K562 (cell line): Measurements from ENCODE around the gene DPEP2. TPM values are rescaled to one million over a fixed set of nuclear protein-coding genes. Genes with fewer than 3 reads are reported as not detected.

Source experiments
- ATAC-seq: fragments of 200-7000 bp; cut with Tn5 transposase; 3 replicates; pipeline ENCODE4 v1.9.1; 2020; ENCODE audit warnings: moderate library complexity
- BruUV-seq: library from RNA; stranded (reverse); fragments of 400-500 nt; replicated peaks from 2 replicates; lab custom pipeline; 2021; lab: Mats Ljungman, UMichigan
- CTCF ChIA-PET: fragments of 300-600 bp; formaldehyde crosslinking; extraction: SDS; loops from one replicate; lab custom pipeline; 2021; ENCODE audit warnings: low intra/inter-chr PET ratio; lab: Yijun Ruan, JAX
- POLR2A ChIA-PET: fragments of 300-600, 350-650 bp; sonication (Branson Sonifier 250); formaldehyde crosslinking; extraction: SDS; loops from one replicate; lab custom pipeline; 2021; ENCODE audit warnings: antibody characterized with exemption, inconsistent platforms; lab: Yijun Ruan, JAX
- DNase-seq, 4 experiments: peaks; one replicate each; pipeline versions ENCODE4 v3.0.0 to v3.0.0-alpha.2; 2011 to 2018; ENCODE audit warnings: low spot score in 3 of 4, mixed read lengths in 3 of 4; ENCODE audit errors: extremely low read depth in 1 of 4
- FAIRE-seq: peaks from 2 replicates; lab custom pipeline; 2011; peaks lifted over from hg19 to GRCh38; lab: Jason Lieb, UNC
- H2AFZ ChIP-seq: 2 replicates; pipeline ENCODE4 v1.6.0; 2011; ENCODE audit warnings: low read depth, low read length, control low read depth, inconsistent platforms
- H3K27ac ChIP-seq: fragments of 200-600 bp; 3 replicates; pipeline ENCODE4 v1.8.0; 2011; ENCODE audit warnings: low read depth, mild to moderate bottlenecking, control low read depth, inconsistent platforms, low read length, moderate library complexity, mixed read lengths; ENCODE audit errors: extremely low read depth
- H3K27me3 ChIP-seq, 2 experiments: fragments of 300-600 bp in 1 of 2; 2 replicates in 1 of 2; 3 replicates in 1 of 2; pipeline versions ENCODE4 v1.6.0 to v1.8.0; 2011; ENCODE audit warnings: inconsistent platforms in 2 of 2, low read length in 2 of 2, mild to moderate bottlenecking in 1 of 2, mixed read lengths in 1 of 2, moderate library complexity in 1 of 2; ENCODE audit not compliant: control insufficient read depth in 2 of 2, insufficient read depth in 2 of 2
- H3K36me3 ChIP-seq: fragments of 300-600 bp; 3 replicates; pipeline ENCODE4 v1.8.0; 2011; ENCODE audit warnings: mild to moderate bottlenecking, low read length, inconsistent platforms; ENCODE audit not compliant: control insufficient read depth, insufficient read depth
- H3K4me1 ChIP-seq, 2 experiments: fragments of 200-600 bp in 1 of 2; replicated peaks in 1 of 2; 2 replicates in 1 of 2; 3 replicates in 1 of 2; pipeline versions ENCODE4 v1.5.1 to v1.8.0; 2011; ENCODE audit warnings: inconsistent platforms in 2 of 2, low read length in 2 of 2, mild to moderate bottlenecking in 1 of 2, mixed read lengths in 1 of 2, moderate library complexity in 1 of 2; ENCODE audit not compliant: control insufficient read depth in 2 of 2, insufficient read depth in 2 of 2
- H3K4me2 ChIP-seq: 2 replicates; pipeline ENCODE4 v1.6.1; 2011; ENCODE audit warnings: low read length, control low read depth, inconsistent platforms, mixed read lengths; ENCODE audit not compliant: insufficient read depth
- H3K4me3 ChIP-seq: fragments of 200-600 bp; sonication (generic), shearing (Covaris generic); 2 replicates; pipeline ENCODE4 v1.5.1; 2016; ENCODE audit warnings: control low read depth, inconsistent platforms
- H3K79me2 ChIP-seq: fragments of 200-600 bp; 3 replicates; pipeline ENCODE4 v1.8.0; 2011; ENCODE audit warnings: low read length, inconsistent platforms; ENCODE audit not compliant: control insufficient read depth, insufficient read depth
- H3K9ac ChIP-seq, 2 experiments: 2 replicates each; pipeline versions ENCODE4 v1.6.0 to v1.6.1; 2011; ENCODE audit warnings: low read depth in 2 of 2, low read length in 2 of 2, control low read depth in 1 of 2, inconsistent platforms in 1 of 2, mild to moderate bottlenecking in 1 of 2, mixed read lengths in 1 of 2; ENCODE audit not compliant: insufficient read depth in 1 of 2
- H3K9me1 ChIP-seq: one replicate; pipeline ENCODE4 v1.6.0; 2011; ENCODE audit warnings: inconsistent platforms, mild to moderate bottlenecking, low read length, moderate library complexity; ENCODE audit not compliant: control insufficient read depth, insufficient read depth
- H3K9me3 ChIP-seq: replicated peaks from 2 replicates; pipeline ENCODE4 v1.5.1; 2011; ENCODE audit warnings: low read depth, low read length, inconsistent platforms; ENCODE audit not compliant: control insufficient read depth, insufficient read depth
- H4K20me1 ChIP-seq: replicated peaks from 2 replicates; pipeline ENCODE4 v1.6.1; 2011; ENCODE audit warnings: low read length, inconsistent platforms, mixed read lengths; ENCODE audit not compliant: control insufficient read depth, insufficient read depth
- CEBPG ChIP-seq, 3 experiments: fragments of 200-800 bp in 1 of 3; sonication (Bioruptor generic) in 1 of 3; sonication (generic) in 1 of 3; formaldehyde crosslinking in 1 of 3; IDR thresholded peaks in 2 of 3; conservative IDR thresholded peaks in 1 of 3; 2 replicates each; pipeline versions ENCODE4 v1.6.1 to v1.8.0; 2016 to 2022; ENCODE audit warnings: missing compliant biosample characterization in 2 of 3, missing genetic modification characterization in 2 of 3, mild to moderate bottlenecking in 1 of 3, missing genetic modification reagents in 1 of 3
- FOXM1 ChIP-seq, 2 experiments: fragments of 450-650 bp in 1 of 2; sonication (generic) in 1 of 2; formaldehyde crosslinking in 1 of 2; IDR thresholded peaks; 2 replicates each; pipeline versions ENCODE4 v1.6.1 to v1.9.0; 2017 to 2022; ENCODE audit warnings: low read depth in 2 of 2, mild to moderate bottlenecking in 2 of 2, missing genetic modification reagents in 1 of 2, moderate library complexity in 1 of 2
- KDM4B ChIP-seq, 2 experiments: fragments of 450-650 bp in 1 of 2; sonication (generic) in 1 of 2; IDR thresholded peaks; 2 replicates each; pipeline ENCODE4 v1.6.1; 2016 to 2017; ENCODE audit warnings: borderline replicate concordance in 2 of 2, antibody characterized with exemption in 1 of 2, low read depth in 1 of 2, mild to moderate bottlenecking in 1 of 2
- KLF16 ChIP-seq: IDR thresholded peaks from 2 replicates; pipeline ENCODE4 v1.6.1; 2016; ENCODE audit warnings: antibody characterized with exemption
- SMAD2 ChIP-seq: fragments of 150-350 bp; IDR thresholded peaks from 2 replicates; pipeline ENCODE4 v1.6.1; 2014; ENCODE audit warnings: low read depth, mild to moderate bottlenecking, low read length
- STAT5B ChIP-seq: fragments of 250-450 bp; sonication (Bioruptor Pico); IDR thresholded peaks from 2 replicates; pipeline ENCODE4 v1.8.0; 2021; ENCODE audit warnings: mild to moderate bottlenecking, inconsistent platforms
- TCF3 ChIP-seq: sonication (generic); formaldehyde crosslinking; IDR thresholded peaks from 2 replicates; pipeline ENCODE4 v1.4.0; 2020; ENCODE audit warnings: mild to moderate bottlenecking, missing genetic modification reagents
- ZNF253 ChIP-seq: fragments of 250-450 bp; sonication (Bioruptor Pico); conservative IDR thresholded peaks from 2 replicates; pipeline ENCODE4 v1.6.1; 2021; ENCODE audit warnings: mild to moderate bottlenecking
- ZNF75A ChIP-seq: fragments of 450-650 bp; formaldehyde crosslinking; IDR thresholded peaks from 2 replicates; pipeline ENCODE4 v1.4.0; 2020; ENCODE audit warnings: mild to moderate bottlenecking
- WGBS: fragments of 100-300 bp; shearing (Covaris generic); methylation state at CpG from one replicate; pipeline ENCODE4 v1.1.6; 2016; ENCODE audit warnings: low coverage, mixed read lengths; ENCODE audit not compliant: insufficient coverage; ENCODE audit errors: missing lambda C conversion rate; 5-methylcytosine and 5-hydroxymethylcytosine counted together
- in situ Hi-C: fragments of 300-500 bp; cut with MboI; formaldehyde crosslinking; loops from 4 replicates; pipeline ENCODE4 v1.15.0; 2018; ENCODE audit warnings: inconsistent platforms, mixed read lengths
- intact Hi-C: fragments of 100-400 bp; cut with micrococcal nuclease; formaldehyde crosslinking; loops from 2 replicates; pipeline ENCODE4 v1.14.2; 2022
- polyA plus RNA-seq, 8 experiments: library from polyadenylated mRNA; depleted of rRNA in 4 of 8; stranded (reverse) in 5 of 8; unstranded in 3 of 8; fragments of >200 nt; fragmentation: Nextera tagmentation in 2 of 8; fragmentation: Illumina TruSeq in 1 of 8; extraction: Ambion mirVana in 2 of 8; extraction: Trizol in 1 of 8; gene quantifications; 2 replicates each; pipeline versions ENCODE4 v1.2.1 to v1.2.3, GENCODE V29; 2011 to 2014; ENCODE audit warnings: inconsistent platforms in 1 of 8, missing spikeins in 1 of 8
- total RNA-seq, 7 experiments: library from RNA; depleted of rRNA in 6 of 7; stranded (reverse); fragments of >200 nt in 6 of 7; fragmentation: Illumina TruSeq in 2 of 7; extraction: Trizol in 2 of 7; gene quantifications; 2 replicates each; pipeline versions ENCODE4 v1.2.1 to v1.2.3, GENCODE V29; 2011 to 2021; ENCODE audit warnings: low replicate concordance in 1 of 7
- TF ChIP-seq, protein P1 (sequence below): fragments of 250-450 bp; sonication (Bioruptor Pico); IDR thresholded peaks from 2 replicates; pipeline ENCODE4 v1.9.0; 2021; ENCODE audit warnings: mild to moderate bottlenecking
- TF ChIP-seq, protein P2 (sequence below): sonication (generic); formaldehyde crosslinking; IDR thresholded peaks from 2 replicates; pipeline ENCODE4 v1.8.1; 2023; ENCODE audit warnings: mild to moderate bottlenecking, missing genetic modification reagents
- TF ChIP-seq, protein P3 (sequence below), 2 experiments: fragments of 450-650 bp; formaldehyde crosslinking in 1 of 2; IDR thresholded peaks; 2 replicates each; pipeline versions ENCODE4 v1.4.0 to v1.6.1; 2014 to 2020; ENCODE audit warnings: mild to moderate bottlenecking in 2 of 2, borderline replicate concordance in 1 of 2, low read depth in 1 of 2

The DPEP2 gene
- total and polyA plus RNA-seq, 9 of the 15 experiments (the other 6 are each of a cell fraction or from before 2014, with no cell fraction given) = 0.14 to 1.2 (median 0.38) TPM

DNA sequence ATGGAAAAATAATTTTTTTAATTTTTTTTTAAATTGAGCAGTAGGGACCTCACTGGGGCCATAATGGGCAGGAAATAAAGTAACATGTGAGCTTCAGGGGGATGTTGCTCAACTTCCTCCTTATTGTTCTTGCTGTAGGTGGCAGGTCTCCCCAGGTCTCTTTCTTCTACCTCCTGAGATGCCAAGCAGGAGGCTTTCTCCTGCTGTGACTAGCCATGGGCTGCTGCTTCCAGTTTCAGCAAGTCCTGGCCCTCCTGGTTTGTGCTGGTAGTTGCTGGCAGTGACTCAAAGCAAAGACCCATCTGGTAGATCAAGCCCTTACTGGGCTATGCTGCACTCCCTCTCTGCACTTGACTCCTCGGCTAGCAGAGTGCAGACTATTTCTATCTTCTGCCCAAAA, 14.2 kb upstream of the DPEP2 start:
- no peaks in the 10 kb centered on the region for H3K36me3 ChIP-seq
- ATAC-seq (peak; percentile 23; the same call in 1 of the 3 replicates), DNase-seq (no peak), FAIRE-seq (no peak)
- no peaks in the 10 kb centered on the region for H3K79me2 ChIP-seq
- BruUV-seq = no TSS peak
- no peak overlapping the region for H3K27ac ChIP-seq
- POLR2A ChIA-PET = interaction anchor here (0.6 to 2.7 kb wide), 3 partner anchors 9 to 168 kb away, joined by 3 to 13 read pairs (median 3); partner anchors contain the start of genes DDX28 and DUS2
- 14% methylated on average over 1 of the region's 1 CpG for WGBS
- no peak overlapping the region for H3K4me2 ChIP-seq
- H3K9me1 ChIP-seq = no peaks in the 10 kb centered on the region
- CTCF ChIA-PET = no interaction called here
- H3K9me3 ChIP-seq = no peaks in the 10 kb centered on the region
- no peaks in the 10 kb centered on the region for H4K20me1 ChIP-seq
- H3K9ac ChIP-seq = no peak overlapping the region; a peak in 1 of 4 replicates
- in situ Hi-C loops (no loop called here), intact Hi-C loops (no loop called here)
- H3K4me3 ChIP-seq = no peak overlapping the region
- H2AFZ ChIP-seq = peak overlapping the region; percentile 27; the same call in 1 of the 2 replicates
- peaks cover 0 to 13% of the 10 kb centered on the region in 2 experiments; a peak in 2 of 5 replicates for H3K4me1 ChIP-seq
- no peaks in the 10 kb centered on the region; a peak in 1 of 5 replicates for H3K27me3 ChIP-seq
- TF ChIP-seq, protein P1, sequence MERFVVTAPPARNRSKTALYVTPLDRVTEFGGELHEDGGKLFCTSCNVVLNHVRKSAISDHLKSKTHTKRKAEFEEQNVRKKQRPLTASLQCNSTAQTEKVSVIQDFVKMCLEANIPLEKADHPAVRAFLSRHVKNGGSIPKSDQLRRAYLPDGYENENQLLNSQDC = no peak
- TF ChIP-seq, protein P2, sequence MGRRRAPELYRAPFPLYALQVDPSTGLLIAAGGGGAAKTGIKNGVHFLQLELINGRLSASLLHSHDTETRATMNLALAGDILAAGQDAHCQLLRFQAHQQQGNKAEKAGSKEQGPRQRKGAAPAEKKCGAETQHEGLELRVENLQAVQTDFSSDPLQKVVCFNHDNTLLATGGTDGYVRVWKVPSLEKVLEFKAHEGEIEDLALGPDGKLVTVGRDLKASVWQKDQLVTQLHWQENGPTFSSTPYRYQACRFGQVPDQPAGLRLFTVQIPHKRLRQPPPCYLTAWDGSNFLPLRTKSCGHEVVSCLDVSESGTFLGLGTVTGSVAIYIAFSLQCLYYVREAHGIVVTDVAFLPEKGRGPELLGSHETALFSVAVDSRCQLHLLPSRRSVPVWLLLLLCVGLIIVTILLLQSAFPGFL = no peak
- TF ChIP-seq, protein P3, sequence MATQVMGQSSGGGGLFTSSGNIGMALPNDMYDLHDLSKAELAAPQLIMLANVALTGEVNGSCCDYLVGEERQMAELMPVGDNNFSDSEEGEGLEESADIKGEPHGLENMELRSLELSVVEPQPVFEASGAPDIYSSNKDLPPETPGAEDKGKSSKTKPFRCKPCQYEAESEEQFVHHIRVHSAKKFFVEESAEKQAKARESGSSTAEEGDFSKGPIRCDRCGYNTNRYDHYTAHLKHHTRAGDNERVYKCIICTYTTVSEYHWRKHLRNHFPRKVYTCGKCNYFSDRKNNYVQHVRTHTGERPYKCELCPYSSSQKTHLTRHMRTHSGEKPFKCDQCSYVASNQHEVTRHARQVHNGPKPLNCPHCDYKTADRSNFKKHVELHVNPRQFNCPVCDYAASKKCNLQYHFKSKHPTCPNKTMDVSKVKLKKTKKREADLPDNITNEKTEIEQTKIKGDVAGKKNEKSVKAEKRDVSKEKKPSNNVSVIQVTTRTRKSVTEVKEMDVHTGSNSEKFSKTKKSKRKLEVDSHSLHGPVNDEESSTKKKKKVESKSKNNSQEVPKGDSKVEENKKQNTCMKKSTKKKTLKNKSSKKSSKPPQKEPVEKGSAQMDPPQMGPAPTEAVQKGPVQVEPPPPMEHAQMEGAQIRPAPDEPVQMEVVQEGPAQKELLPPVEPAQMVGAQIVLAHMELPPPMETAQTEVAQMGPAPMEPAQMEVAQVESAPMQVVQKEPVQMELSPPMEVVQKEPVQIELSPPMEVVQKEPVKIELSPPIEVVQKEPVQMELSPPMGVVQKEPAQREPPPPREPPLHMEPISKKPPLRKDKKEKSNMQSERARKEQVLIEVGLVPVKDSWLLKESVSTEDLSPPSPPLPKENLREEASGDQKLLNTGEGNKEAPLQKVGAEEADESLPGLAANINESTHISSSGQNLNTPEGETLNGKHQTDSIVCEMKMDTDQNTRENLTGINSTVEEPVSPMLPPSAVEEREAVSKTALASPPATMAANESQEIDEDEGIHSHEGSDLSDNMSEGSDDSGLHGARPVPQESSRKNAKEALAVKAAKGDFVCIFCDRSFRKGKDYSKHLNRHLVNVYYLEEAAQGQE (IDR thresholded peaks at IDR 0.05; ENCODE audit: borderline replicate concordance) = peak; percentile 73
- TF ChIP-seq, protein P3 (CRISPR knock-in tag; IDR thresholded peaks at IDR 0.05; ENCODE audit: low read depth) = no peak
- TF ChIP-seq ZNF253 = no peak
- no peak for TF ChIP-seq KDM4B (IDR thresholded peaks at IDR 0.05; ENCODE audit: borderline replicate concordance in 2 of 2, low read depth in 1 of 2)
- peak; percentile 62; the same call in 1 of the 2 replicates for TF ChIP-seq KLF16
- 0 out of 2 replicates have a peak, but pooled peaks have one; percentile 14 for TF ChIP-seq CEBPG (CRISPR knock-in tag; IDR thresholded peaks at IDR 0.05)
- TF ChIP-seq CEBPG (tag; conservative IDR thresholded peaks at IDR 0.05 in 1 of 2, IDR thresholded peaks at IDR 0.05 in 1 of 2) = no peak
- no peak for TF ChIP-seq STAT5B (CRISPR knock-in tag)
- no peak for TF ChIP-seq ZNF75A (CRISPR knock-in tag)
- no peak for TF ChIP-seq TCF3 (CRISPR knock-in tag)
- no peak for TF ChIP-seq SMAD2
- TF ChIP-seq FOXM1 (IDR thresholded peaks at IDR 0.05; ENCODE audit: low read depth) = no peak
- TF ChIP-seq FOXM1 (CRISPR knock-in tag; IDR thresholded peaks at IDR 0.05; ENCODE audit: low read depth) = no peak
